ENCODE results near the gene TNRC6C. TPM values are rescaled to one million over a fixed set of nuclear protein-coding genes. Genes with fewer than 3 reads are reported as not detected.

The TNRC6C gene
- total RNA-seq, 2 experiments from 2014 or later = 50.7 to 57.3 TPM

GRCh38 chr17:77936881-77937280 lies 21.6 kb upstream of the TNRC6C start:
- Mint-ChIP-seq H3K36me3 (ENCODE audit: low read depth) (no peaks in the 10 kb centered on the region), H3K9me3 (no peaks in the 10 kb centered on the region), H3K4me1 (ENCODE audit: low read depth) (peaks cover 37% of the 10 kb centered on the region), H3K4me3 (no peak overlapping the region), H3K27me3 (no peaks in the 10 kb centered on the region), H3K27ac (no peak overlapping the region)
- no peak overlapping the region for H3K27ac ChIP-seq (ENCODE audit: low read depth in 1 of 2, low read length in 2 of 2)
- ChIA-PET POLR2A (interaction anchor here (1.5 to 3.1 kb wide), 2 partner anchors 20 to 21 kb away, joined by 5 to 20 read pairs; partner anchors contain the start of gene TNRC6C), CTCF (no interaction called here)
- peaks cover 0 to 3% of the 10 kb centered on the region in 2 experiments for H3K9me3 ChIP-seq (ENCODE audit: control insufficient read depth in 1 of 2, insufficient read depth in 1 of 2, low read length in 2 of 2)
- intact Hi-C loops (cut with DNase I, micrococcal nuclease) = no loop called here
- H3K36me3 ChIP-seq (ENCODE audit: insufficient read depth, low read length) = no peaks in the 10 kb centered on the region
- no peak overlapping the region for H3K4me3 ChIP-seq (ENCODE audit: low read length)
- TF ChIP-seq CTCF (IDR thresholded peaks at IDR 0.05) = no peak
- peaks cover 6% of the 10 kb centered on the region for H3K4me1 ChIP-seq (ENCODE audit: insufficient read depth, low read length)
- no peaks in the 10 kb centered on the region for H3K27me3 ChIP-seq (ENCODE audit: control insufficient read depth in 1 of 2, insufficient read depth in 2 of 2, low read length in 2 of 2)
- DNase-seq (no peak), ATAC-seq (ENCODE audit: poor library complexity) (no peak)

DNA sequence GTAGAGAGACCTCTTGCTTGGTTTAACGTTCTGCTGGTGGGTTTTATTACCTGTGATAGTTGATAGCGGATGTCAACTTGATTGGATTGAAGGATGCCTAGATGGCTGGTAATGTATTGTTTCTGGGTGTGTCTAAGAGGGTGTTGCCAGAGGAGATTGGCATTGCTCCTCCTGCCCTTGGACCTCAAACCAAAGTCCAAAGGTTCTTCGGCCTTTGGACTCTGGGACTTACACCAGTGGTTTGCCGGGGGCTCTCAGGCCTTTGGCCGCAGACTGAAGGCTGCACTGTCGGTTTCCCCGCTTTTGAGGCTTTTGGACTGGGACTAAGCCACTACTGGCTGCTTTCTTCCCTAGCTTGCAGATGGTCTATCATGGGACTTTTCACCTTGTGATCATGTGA lies 17.5 kb upstream of the TNRC6C start:
- Histone ChIP-seq H3K36me3 (ENCODE audit: insufficient read depth, low read length) (no peaks in the 10 kb centered on the region), H3K27ac (ENCODE audit: low read depth in 1 of 2, low read length in 2 of 2) (no peak overlapping the region), H3K4me3 (ENCODE audit: low read length) (no peak overlapping the region), H3K9me3 (ENCODE audit: control insufficient read depth in 1 of 2, insufficient read depth in 1 of 2, low read length in 2 of 2) (peaks cover 0 to 3% of the 10 kb centered on the region in 2 experiments), H3K27me3 (ENCODE audit: control insufficient read depth in 1 of 2, insufficient read depth in 2 of 2, low read length in 2 of 2) (no peaks in the 10 kb centered on the region), H3K4me1 (ENCODE audit: insufficient read depth, low read length) (no peaks in the 10 kb centered on the region)
- no peaks in the 10 kb centered on the region for H3K9me3 Mint-ChIP-seq
- CTCF ChIA-PET = no interaction called here
- DNase-seq = no peak
- no peaks in the 10 kb centered on the region for H3K27me3 Mint-ChIP-seq
- peaks cover 7% of the 10 kb centered on the region for H3K4me1 Mint-ChIP-seq (ENCODE audit: low read depth)
- H3K4me3 Mint-ChIP-seq = no peak overlapping the region
- no peak for TF ChIP-seq CTCF (IDR thresholded peaks at IDR 0.05)
- H3K36me3 Mint-ChIP-seq (ENCODE audit: low read depth) = no peaks in the 10 kb centered on the region
- intact Hi-C loops (cut with DNase I, micrococcal nuclease) = no loop called here
- no peak overlapping the region for H3K27ac Mint-ChIP-seq
- ATAC-seq (ENCODE audit: poor library complexity) = no peak
- POLR2A ChIA-PET = interaction anchor here (1.0 kb wide), 1 partner anchor 17 kb away, joined by 3 read pairs; the partner anchor contains the start of gene TNRC6C

- Mint-ChIP-seq H3K36me3 (ENCODE audit: low read depth) (no peaks in the 10 kb centered on the region), H3K4me3 (no peak overlapping the region), H3K27ac (no peak overlapping the region), H3K4me1 (ENCODE audit: low read depth) (no peaks in the 10 kb centered on the region), H3K27me3 (peaks cover 5% of the 10 kb centered on the region), H3K9me3 (no peaks in the 10 kb centered on the region)
- Histone ChIP-seq H3K4me1 (ENCODE audit: insufficient read depth, low read length) (no peaks in the 10 kb centered on the region), H3K4me3 (ENCODE audit: low read length) (no peak overlapping the region), H3K9me3 (ENCODE audit: control insufficient read depth in 1 of 2, insufficient read depth in 1 of 2, low read length in 2 of 2) (peaks cover 0 to 3% of the 10 kb centered on the region in 2 experiments), H3K27me3 (ENCODE audit: control insufficient read depth in 1 of 2, insufficient read depth in 2 of 2, low read length in 2 of 2) (no peaks in the 10 kb centered on the region), H3K36me3 (ENCODE audit: insufficient read depth, low read length) (no peaks in the 10 kb centered on the region), H3K27ac (ENCODE audit: low read depth in 1 of 2, low read length in 2 of 2) (no peak overlapping the region)
- ChIA-PET POLR2A (interaction anchor here (1.9 kb wide), 1 partner anchor 16 kb away, joined by 6 read pairs; the partner anchor contains the start of gene TNRC6C), CTCF (no interaction called here)
- DNase-seq = no peak
- no peak for TF ChIP-seq CTCF (IDR thresholded peaks at IDR 0.05)
- intact Hi-C loops (cut with DNase I, micrococcal nuclease) = no loop called here
- ATAC-seq (ENCODE audit: poor library complexity) = no peak
These were observed 16.2 kb upstream of the TNRC6C start for GRCh38 chr17:77942112-77942988.

Data from CD4-positive, alpha-beta T cell (primary cell).